SK-N-SH treated with all-trans-retinoic acid at 6 μM for 48 hours (cell line): ENCODE measurements around the gene CD40LG.

Experiments used
- ATAC-seq: fragments of 200-7000 bp; cut with Tn5 transposase; 3 replicates; pipeline ENCODE4 v1.9.1; 2020; ENCODE audit warnings: mild to moderate bottlenecking, moderate library complexity
- ARNTL ChIP-seq: fragments of 450-650 bp; formaldehyde crosslinking; IDR thresholded peaks from 2 replicates; pipeline ENCODE4 v1.5.0; 2020; ENCODE audit warnings: low read depth, mild to moderate bottlenecking, moderate library complexity, borderline replicate concordance
- BACH2 ChIP-seq: fragments of 250-450 bp; sonication (Bioruptor Pico); IDR thresholded peaks from 2 replicates; pipeline ENCODE4 v1.9.0; 2021; ENCODE audit warnings: mild to moderate bottlenecking, borderline replicate concordance
- CREB5 ChIP-seq: fragments of 250-450 bp; sonication (Bioruptor Pico); IDR thresholded peaks from 2 replicates; pipeline ENCODE4 v1.5.1; 2020; ENCODE audit warnings: low read depth, mild to moderate bottlenecking, moderate library complexity
- CSDC2 ChIP-seq: fragments of 250-450 bp; sonication (Bioruptor Pico); IDR thresholded peaks from 2 replicates; pipeline ENCODE4 v1.5.0; 2020; ENCODE audit warnings: mild to moderate bottlenecking, moderate library complexity
- CSRNP3 ChIP-seq: fragments of 250-450 bp; sonication (Bioruptor Pico); IDR thresholded peaks from 2 replicates; pipeline ENCODE4 v1.5.1; 2021; ENCODE audit warnings: mild to moderate bottlenecking, moderate library complexity
- ESRRG ChIP-seq: fragments of 250-450 bp; sonication (Bioruptor Pico); IDR thresholded peaks from 2 replicates; pipeline ENCODE4 v1.6.1; 2021; ENCODE audit warnings: mild to moderate bottlenecking
- GLIS3 ChIP-seq: fragments of 250-450 bp; sonication (Bioruptor Pico); IDR thresholded peaks from 2 replicates; pipeline ENCODE4 v1.5.0; 2020; ENCODE audit warnings: mild to moderate bottlenecking, moderate library complexity
- ISL1 ChIP-seq: fragments of 250-450 bp; sonication (Bioruptor Pico); IDR thresholded peaks from 2 replicates; pipeline ENCODE4 v2.1.2; 2022; ENCODE audit warnings: mild to moderate bottlenecking, moderate library complexity
- PATZ1 ChIP-seq: fragments of 250-450 bp; sonication (Bioruptor Pico); IDR thresholded peaks from 2 replicates; pipeline ENCODE4 v1.8.0; 2020; ENCODE audit warnings: mild to moderate bottlenecking, moderate library complexity, borderline replicate concordance
- POU6F1 ChIP-seq: fragments of 250-450 bp; sonication (Bioruptor Pico); IDR thresholded peaks from 2 replicates; pipeline ENCODE4 v1.8.0; 2021; ENCODE audit warnings: low read depth, mild to moderate bottlenecking, moderate library complexity, borderline replicate concordance
- PPARA ChIP-seq: fragments of 250-450 bp; sonication (Bioruptor Pico); IDR thresholded peaks from 2 replicates; pipeline ENCODE4 v1.5.0; 2020; ENCODE audit warnings: mild to moderate bottlenecking, borderline replicate concordance
- RARB ChIP-seq: fragments of 250-450 bp; sonication (Bioruptor Pico); IDR thresholded peaks from 2 replicates; pipeline ENCODE4 v1.8.0; 2021; ENCODE audit warnings: mild to moderate bottlenecking, moderate library complexity
- SNAI2 ChIP-seq: fragments of 250-450 bp; sonication (Bioruptor Pico); IDR thresholded peaks from 2 replicates; pipeline ENCODE4 v1.5.0; 2020; ENCODE audit warnings: mild to moderate bottlenecking, moderate library complexity
- TCF4 ChIP-seq: fragments of 250-450 bp; sonication (Bioruptor Pico); IDR thresholded peaks from 2 replicates; pipeline ENCODE4 v1.8.0; 2021; ENCODE audit warnings: mild to moderate bottlenecking, moderate library complexity, borderline replicate concordance
- TOX ChIP-seq: fragments of 250-450 bp; sonication (Bioruptor Pico); IDR thresholded peaks from 2 replicates; pipeline ENCODE4 v1.8.0; 2021; ENCODE audit warnings: mild to moderate bottlenecking, moderate library complexity, borderline replicate concordance
- TSHZ2 ChIP-seq: fragments of 250-450 bp; sonication (Bioruptor Pico); IDR thresholded peaks from 2 replicates; pipeline ENCODE4 v1.5.0; 2020; ENCODE audit warnings: mild to moderate bottlenecking, moderate library complexity
- ZC3H10 ChIP-seq: fragments of 250-450 bp; sonication (Bioruptor Pico); IDR thresholded peaks from 2 replicates; pipeline ENCODE4 v1.5.1; 2021; ENCODE audit warnings: mild to moderate bottlenecking, moderate library complexity
- ZFP3 ChIP-seq: fragments of 250-450 bp; sonication (Bioruptor Pico); IDR thresholded peaks from 2 replicates; pipeline ENCODE4 v1.5.0; 2020; ENCODE audit warnings: mild to moderate bottlenecking, moderate library complexity
- ZNF565 ChIP-seq: fragments of 450-650 bp; formaldehyde crosslinking; conservative IDR thresholded peaks from 2 replicates; pipeline ENCODE4 v1.5.0; 2020; ENCODE audit warnings: low read depth, mild to moderate bottlenecking, moderate library complexity
- ZNF70 ChIP-seq: fragments of 450-650 bp; formaldehyde crosslinking; IDR thresholded peaks from 2 replicates; pipeline ENCODE4 v1.5.0; 2020; ENCODE audit warnings: mild to moderate bottlenecking, moderate library complexity

The CD40LG gene

GRCh38 chrX:136616987-136617685, 30.8 kb upstream of the CD40LG start:
- ATAC-seq: no peak
- TF ChIP-seq RARB (CRISPR knock-in tag): no peak
- TF ChIP-seq PATZ1 (CRISPR knock-in tag): no peak

GRCh38 chrX:136619899-136620505, 28.0 kb upstream of the CD40LG start:
- TF ChIP-seq TCF4 (CRISPR knock-in tag): no peak
- no peak for TF ChIP-seq TOX (CRISPR knock-in tag)
- TF ChIP-seq GLIS3 (CRISPR knock-in tag): no peak
- no peak for TF ChIP-seq ARNTL
- TF ChIP-seq SNAI2 (CRISPR knock-in tag): no peak
- TF ChIP-seq ZFP3: no peak
- no peak for TF ChIP-seq RARB (CRISPR knock-in tag)
- no peak for TF ChIP-seq ISL1
- TF ChIP-seq PATZ1 (CRISPR knock-in tag): no peak
- TF ChIP-seq PPARA: no peak
- no peak for TF ChIP-seq ZC3H10 (CRISPR knock-in tag)
- TF ChIP-seq CSRNP3 (CRISPR knock-in tag): no peak
- TF ChIP-seq TSHZ2 (CRISPR knock-in tag): no peak
- no peak for ATAC-seq

- no peak for ATAC-seq
- TF ChIP-seq SNAI2 (CRISPR knock-in tag): no peak
- TF ChIP-seq POU6F1 (CRISPR knock-in tag): no peak
- TF ChIP-seq ZNF565: no peak
- no peak for TF ChIP-seq ZNF70 (CRISPR knock-in tag)
- no peak for TF ChIP-seq BACH2 (CRISPR knock-in tag)
These were observed 27.2 kb upstream of the CD40LG start for GRCh38 chrX:136620780-136621179.

- ATAC-seq: no peak
- no peak for TF ChIP-seq ZC3H10 (CRISPR knock-in tag)
- no peak for TF ChIP-seq PPARA
- no peak for TF ChIP-seq SNAI2 (CRISPR knock-in tag)
- no peak for TF ChIP-seq RARB (CRISPR knock-in tag)
- TF ChIP-seq TCF4 (CRISPR knock-in tag): no peak
- TF ChIP-seq CSDC2: no peak
- TF ChIP-seq ZNF70 (CRISPR knock-in tag): no peak
- no peak for TF ChIP-seq CREB5
- TF ChIP-seq PATZ1 (CRISPR knock-in tag): no peak
- TF ChIP-seq CSRNP3 (CRISPR knock-in tag): no peak
- TF ChIP-seq ARNTL: no peak
- TF ChIP-seq ESRRG: no peak
These were observed 25.4 kb upstream of the CD40LG start for GRCh38 chrX:136622568-136622967.
